ENCODE measurements around the gene ETV3.
"Not testable (repeated sequence)": the region's sequence is repeated elsewhere in the genome, so short reads cannot be mapped to it uniquely, and the experiment has no call there.

Gene ETV3

GRCh38 chr1:157173900-157174410 lies 35.8 kb upstream of the ETV3 start:
- Histone ChIP-seq H3K4me1 (ENCODE audit: control insufficient read depth, insufficient read depth, low read length) (no peaks in the 10 kb centered on the region), H3K36me3 (ENCODE audit: control insufficient read depth, insufficient read depth, low read length) (no peaks in the 10 kb centered on the region), H3K9me3 (ENCODE audit: control insufficient read depth, insufficient read depth, low read depth, low read length) (no peaks in the 10 kb centered on the region), H3K4me3 (ENCODE audit: low read depth, low read length) (no peak overlapping the region), H3K9ac (ENCODE audit: low read length) (no peak overlapping the region), H3K27ac (ENCODE audit: low read depth, low read length) (no peak overlapping the region), H3K27me3 (ENCODE audit: control insufficient read depth, insufficient read depth, low read length) (no peaks in the 10 kb centered on the region)

GRCh38 chr1:157173241-157173640 lies 35.0 kb upstream of the ETV3 start:
- not testable (repeated sequence) for H3K27me3 ChIP-seq (ENCODE audit: control insufficient read depth, insufficient read depth, low read length)

GRCh38 chr1:157172591-157172990 lies 34.4 kb upstream of the ETV3 start:
- H3K9me3 ChIP-seq (ENCODE audit: control insufficient read depth, insufficient read depth, low read depth, low read length); H3K4me1 ChIP-seq (ENCODE audit: control insufficient read depth, insufficient read depth, low read length); H3K4me3 ChIP-seq (ENCODE audit: low read depth, low read length); H3K27me3 ChIP-seq (ENCODE audit: control insufficient read depth, insufficient read depth, low read length); H3K27ac ChIP-seq (ENCODE audit: low read depth, low read length); H3K36me3 ChIP-seq (ENCODE audit: control insufficient read depth, insufficient read depth, low read length); H3K9ac ChIP-seq (ENCODE audit: low read length): not testable (repeated sequence)

More at GRCh38 chr1:157173241-157173640, 35.0 kb upstream of the ETV3 start:
- H3K27ac ChIP-seq (ENCODE audit: low read depth, low read length); H3K4me1 ChIP-seq (ENCODE audit: control insufficient read depth, insufficient read depth, low read length); H3K4me3 ChIP-seq (ENCODE audit: low read depth, low read length); H3K9ac ChIP-seq (ENCODE audit: low read length); H3K36me3 ChIP-seq (ENCODE audit: control insufficient read depth, insufficient read depth, low read length); H3K9me3 ChIP-seq (ENCODE audit: control insufficient read depth, insufficient read depth, low read depth, low read length): not testable (repeated sequence)

GRCh38 chr1:157171903-157172503 lies 33.8 kb upstream of the ETV3 start:
- H3K27ac ChIP-seq (ENCODE audit: low read depth, low read length); H3K9ac ChIP-seq (ENCODE audit: low read length); H3K4me3 ChIP-seq (ENCODE audit: low read depth, low read length); H3K27me3 ChIP-seq (ENCODE audit: control insufficient read depth, insufficient read depth, low read length); H3K9me3 ChIP-seq (ENCODE audit: control insufficient read depth, insufficient read depth, low read depth, low read length); H3K36me3 ChIP-seq (ENCODE audit: control insufficient read depth, insufficient read depth, low read length); H3K4me1 ChIP-seq (ENCODE audit: control insufficient read depth, insufficient read depth, low read length): not testable (repeated sequence)

- no peak overlapping the region for H3K27ac ChIP-seq (ENCODE audit: low read depth, low read length)
- H3K27me3 ChIP-seq (ENCODE audit: control insufficient read depth, insufficient read depth, low read length): no peaks in the 10 kb centered on the region
- no peaks in the 10 kb centered on the region for H3K9me3 ChIP-seq (ENCODE audit: control insufficient read depth, insufficient read depth, low read depth, low read length)
- H3K4me3 ChIP-seq (ENCODE audit: low read depth, low read length): no peak overlapping the region
- H3K9ac ChIP-seq (ENCODE audit: low read length): no peak overlapping the region
- H3K4me1 ChIP-seq (ENCODE audit: control insufficient read depth, insufficient read depth, low read length): no peaks in the 10 kb centered on the region
- no peaks in the 10 kb centered on the region for H3K36me3 ChIP-seq (ENCODE audit: control insufficient read depth, insufficient read depth, low read length)
These were observed 32.7 kb upstream of the ETV3 start for GRCh38 chr1:157170677-157171515.

GRCh38 chr1:157168015-157168414 lies 29.8 kb upstream of the ETV3 start:
- Histone ChIP-seq H3K4me3 (ENCODE audit: low read depth, low read length) (no peak overlapping the region), H3K27me3 (ENCODE audit: control insufficient read depth, insufficient read depth, low read length) (no peaks in the 10 kb centered on the region), H3K9ac (ENCODE audit: low read length) (no peak overlapping the region), H3K9me3 (ENCODE audit: control insufficient read depth, insufficient read depth, low read depth, low read length) (no peaks in the 10 kb centered on the region), H3K4me1 (ENCODE audit: control insufficient read depth, insufficient read depth, low read length) (peaks cover 10% of the 10 kb centered on the region), H3K27ac (ENCODE audit: low read depth, low read length) (no peak overlapping the region), H3K36me3 (ENCODE audit: control insufficient read depth, insufficient read depth, low read length) (no peaks in the 10 kb centered on the region)

- Histone ChIP-seq H3K4me1 (ENCODE audit: control insufficient read depth, insufficient read depth, low read length) (peaks cover 16% of the 10 kb centered on the region), H3K9ac (ENCODE audit: low read length) (no peak overlapping the region), H3K4me3 (ENCODE audit: low read depth, low read length) (no peak overlapping the region), H3K36me3 (ENCODE audit: control insufficient read depth, insufficient read depth, low read length) (no peaks in the 10 kb centered on the region), H3K27ac (ENCODE audit: low read depth, low read length) (no peak overlapping the region), H3K9me3 (ENCODE audit: control insufficient read depth, insufficient read depth, low read depth, low read length) (no peaks in the 10 kb centered on the region), H3K27me3 (ENCODE audit: control insufficient read depth, insufficient read depth, low read length) (no peaks in the 10 kb centered on the region)
These were observed 29.2 kb upstream of the ETV3 start for GRCh38 chr1:157167437-157167836.

GRCh38 chr1:157166590-157166989 lies 28.4 kb upstream of the ETV3 start:
- Histone ChIP-seq H3K4me3 (ENCODE audit: low read depth, low read length) (no peak overlapping the region), H3K9ac (ENCODE audit: low read length) (no peak overlapping the region), H3K9me3 (ENCODE audit: control insufficient read depth, insufficient read depth, low read depth, low read length) (no peaks in the 10 kb centered on the region), H3K27ac (ENCODE audit: low read depth, low read length) (no peak overlapping the region), H3K27me3 (ENCODE audit: control insufficient read depth, insufficient read depth, low read length) (no peaks in the 10 kb centered on the region), H3K36me3 (ENCODE audit: control insufficient read depth, insufficient read depth, low read length) (no peaks in the 10 kb centered on the region), H3K4me1 (ENCODE audit: control insufficient read depth, insufficient read depth, low read length) (peaks cover 24% of the 10 kb centered on the region)

GRCh38 chr1:157163273-157164127 lies 25.3 kb upstream of the ETV3 start:
- no peaks in the 10 kb centered on the region for H3K9me3 ChIP-seq (ENCODE audit: control insufficient read depth, insufficient read depth, low read depth, low read length)
- no peaks in the 10 kb centered on the region for H3K27me3 ChIP-seq (ENCODE audit: control insufficient read depth, insufficient read depth, low read length)
- peak overlapping the region; percentile 37 for H3K9ac ChIP-seq (ENCODE audit: low read length)
- H3K36me3 ChIP-seq (ENCODE audit: control insufficient read depth, insufficient read depth, low read length): no peaks in the 10 kb centered on the region
- peak overlapping the region; percentile 78; the same call in 1 of the 2 replicates for H3K27ac ChIP-seq (ENCODE audit: low read depth, low read length)
- peak overlapping the region; percentile 39 for H3K4me3 ChIP-seq (ENCODE audit: low read depth, low read length)
- H3K4me1 ChIP-seq (ENCODE audit: control insufficient read depth, insufficient read depth, low read length): peaks cover 34% of the 10 kb centered on the region

GRCh38 chr1:157162345-157162744 lies 24.1 kb upstream of the ETV3 start:
- Histone ChIP-seq H3K4me3 (ENCODE audit: low read depth, low read length) (0 out of 2 replicates have a peak overlapping the region, but pooled peaks have one; percentile 7), H3K4me1 (ENCODE audit: control insufficient read depth, insufficient read depth, low read length) (peaks cover 42% of the 10 kb centered on the region), H3K9ac (ENCODE audit: low read length) (peak overlapping the region; percentile 67), H3K9me3 (ENCODE audit: control insufficient read depth, insufficient read depth, low read depth, low read length) (no peaks in the 10 kb centered on the region), H3K27ac (ENCODE audit: low read depth, low read length) (peak overlapping the region; percentile 78), H3K36me3 (ENCODE audit: control insufficient read depth, insufficient read depth, low read length) (no peaks in the 10 kb centered on the region), H3K27me3 (ENCODE audit: control insufficient read depth, insufficient read depth, low read length) (no peaks in the 10 kb centered on the region)

Measured in HUES6 (cell line).